C4-2B (cell line): ENCODE measurements around the gene F11R.

ENCODE experiments used
- ZFX ChIP-seq: fragments of 450-650 bp; IDR thresholded peaks from 2 replicates; pipeline ENCODE4 v1.6.1; 2017
- TF ChIP-seq, protein P1 (sequence below): fragments of 450-650 bp; conservative IDR thresholded peaks from 2 replicates; pipeline ENCODE4 v1.5.1; 2017; ENCODE audit warnings: mild to moderate bottlenecking

DNA sequence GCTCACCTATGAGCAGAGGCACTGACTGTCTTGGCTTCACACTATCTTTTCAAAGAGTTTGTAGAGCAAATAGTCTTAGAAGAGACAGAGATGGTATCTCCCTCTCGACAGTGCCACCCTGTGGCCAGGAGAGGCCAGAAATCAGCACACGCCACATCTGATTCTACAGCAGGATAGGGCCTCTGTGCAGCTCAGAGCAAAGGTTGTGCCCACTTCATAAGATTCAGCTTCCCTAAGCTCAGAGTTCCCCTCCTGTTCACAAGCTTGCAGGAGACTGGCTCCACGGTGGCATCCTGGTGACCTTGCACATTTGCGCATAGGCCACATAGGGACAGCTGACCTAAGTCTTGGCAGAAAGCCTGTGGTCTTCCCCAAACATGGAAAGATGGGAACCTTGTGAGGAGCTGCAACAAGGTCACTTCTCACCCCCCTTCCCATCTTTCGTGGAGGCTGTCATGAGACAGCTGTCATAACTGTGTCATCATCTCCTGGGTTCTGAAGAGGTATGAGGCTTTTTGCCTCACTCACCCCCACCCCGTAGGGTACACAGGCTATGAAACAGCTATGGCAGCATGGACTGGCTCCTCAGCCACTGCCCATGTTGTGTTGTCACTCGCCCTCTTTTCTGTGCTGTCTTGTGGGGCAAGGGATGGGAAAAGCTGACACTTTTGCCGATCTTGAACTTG, 69.4 kb downstream of the F11R start:
- TF ChIP-seq, protein P1, sequence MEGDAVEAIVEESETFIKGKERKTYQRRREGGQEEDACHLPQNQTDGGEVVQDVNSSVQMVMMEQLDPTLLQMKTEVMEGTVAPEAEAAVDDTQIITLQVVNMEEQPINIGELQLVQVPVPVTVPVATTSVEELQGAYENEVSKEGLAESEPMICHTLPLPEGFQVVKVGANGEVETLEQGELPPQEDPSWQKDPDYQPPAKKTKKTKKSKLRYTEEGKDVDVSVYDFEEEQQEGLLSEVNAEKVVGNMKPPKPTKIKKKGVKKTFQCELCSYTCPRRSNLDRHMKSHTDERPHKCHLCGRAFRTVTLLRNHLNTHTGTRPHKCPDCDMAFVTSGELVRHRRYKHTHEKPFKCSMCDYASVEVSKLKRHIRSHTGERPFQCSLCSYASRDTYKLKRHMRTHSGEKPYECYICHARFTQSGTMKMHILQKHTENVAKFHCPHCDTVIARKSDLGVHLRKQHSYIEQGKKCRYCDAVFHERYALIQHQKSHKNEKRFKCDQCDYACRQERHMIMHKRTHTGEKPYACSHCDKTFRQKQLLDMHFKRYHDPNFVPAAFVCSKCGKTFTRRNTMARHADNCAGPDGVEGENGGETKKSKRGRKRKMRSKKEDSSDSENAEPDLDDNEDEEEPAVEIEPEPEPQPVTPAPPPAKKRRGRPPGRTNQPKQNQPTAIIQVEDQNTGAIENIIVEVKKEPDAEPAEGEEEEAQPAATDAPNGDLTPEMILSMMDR: peak; percentile 87
- TF ChIP-seq ZFX: no peak
